SK-N-MC (cell line): ENCODE measurements around the gene OR10S1.
"Not testable (repeated sequence)": the region's sequence is repeated elsewhere in the genome, so short reads cannot be mapped to it uniquely, and the experiment has no call there.

Experiments
- EZH2 ChIP-seq: fragments of 200-600 bp; sonication (generic); IDR thresholded peaks from one replicate; pipeline ENCODE4 v1.6.1; 2017; ENCODE audit warnings: antibody characterized with exemption
- FOXP2 ChIP-seq: optimal IDR thresholded peaks from 2 replicates; pipeline ENCODE3; 2011; ENCODE audit warnings: mild to moderate bottlenecking, moderate library complexity; ENCODE audit not compliant: insufficient read depth; ENCODE audit errors: extremely low read length, control extremely low read depth

- TF ChIP-seq EZH2, FOXP2: not testable (repeated sequence)
These were observed 38.3 kb upstream of the OR10S1 start for GRCh38 chr11:124015837-124016236.
